Activated naive CD8-positive, alpha-beta T cell treated with anti-CD3 and anti-CD28 coated beads, Interleukin-2, amount 10 ng/mL, durations not matched to agents 7 days and 5 days (primary cell): ENCODE results near the gene SRP72. TPM values are rescaled to one million over a fixed set of nuclear protein-coding genes. Genes with fewer than 3 reads are reported as not detected.

ENCODE experiments used
- ATAC-seq: fragments of 150-1000 bp; cut with Tn5 transposase; one replicate; pipeline ENCODE4 v1.10.0; 2021; ENCODE audit warnings: low read depth, moderate library complexity
- POLR2A ChIA-PET: fragments of 350-600 bp; sonication (Branson Sonifier 250); formaldehyde crosslinking; loops from one replicate; lab custom pipeline; 2021; ENCODE audit warnings: antibody characterized with exemption; lab: Charles Lee
- DNase-seq: peaks from one replicate; pipeline ENCODE4 v3.0.0; 2021
- H3K27ac Mint-ChIP-seq: one replicate; pipeline ENCODE4 v1.8.0; 2022; ENCODE audit warnings: mild to moderate bottlenecking, mixed read lengths
- H3K27me3 Mint-ChIP-seq: one replicate; pipeline ENCODE4 v1.8.0; 2022; ENCODE audit warnings: mild to moderate bottlenecking, moderate library complexity, mixed read lengths
- H3K36me3 Mint-ChIP-seq: one replicate; pipeline ENCODE4 v1.8.0; 2021; ENCODE audit warnings: mild to moderate bottlenecking, mixed read lengths
- H3K4me1 Mint-ChIP-seq: one replicate; pipeline ENCODE4 v1.8.0; 2021; ENCODE audit warnings: mixed read lengths
- H3K4me3 Mint-ChIP-seq: one replicate; pipeline ENCODE4 v1.8.0; 2022; ENCODE audit warnings: mild to moderate bottlenecking, moderate library complexity, mixed read lengths
- H3K9me3 Mint-ChIP-seq: one replicate; pipeline ENCODE4 v1.8.0; 2021; ENCODE audit warnings: mixed read lengths
- total RNA-seq, 2 experiments: library from RNA; stranded (reverse); gene quantifications; one replicate each; pipeline ENCODE4 v1.2.3, GENCODE V29; 2021

The SRP72 gene
- total RNA-seq, 2 experiments from 2014 or later, result 123 to 124 TPM

DNA sequence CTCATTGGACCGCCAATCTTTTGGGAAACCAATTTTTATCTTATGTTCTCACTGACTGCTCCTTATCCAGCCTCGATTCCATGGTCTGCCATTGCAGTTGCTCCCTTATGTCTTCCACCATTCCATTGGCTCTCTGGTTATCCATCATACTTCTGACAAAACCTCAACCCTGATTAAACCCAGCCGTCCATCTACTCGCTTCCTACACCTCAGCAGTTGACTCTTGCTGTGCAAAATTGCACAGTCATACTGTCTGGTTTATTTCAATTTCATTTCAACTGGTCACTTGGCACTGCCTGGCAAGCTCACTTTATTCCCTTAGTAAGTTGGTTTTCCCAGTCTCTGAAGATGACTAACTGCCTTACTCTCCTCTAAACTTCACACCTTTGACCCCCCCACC is 64.4 kb downstream of the SRP72 start:
- POLR2A ChIA-PET, result no interaction called here
- DNase-seq (no peak), ATAC-seq (no peak)
- Mint-ChIP-seq H3K4me3 (no peak overlapping the region), H3K9me3 (no peaks in the 10 kb centered on the region), H3K27ac (no peak overlapping the region), H3K4me1 (peaks cover 1% of the 10 kb centered on the region), H3K27me3 (peaks cover 9% of the 10 kb centered on the region), H3K36me3 (no peaks in the 10 kb centered on the region)

DNA sequence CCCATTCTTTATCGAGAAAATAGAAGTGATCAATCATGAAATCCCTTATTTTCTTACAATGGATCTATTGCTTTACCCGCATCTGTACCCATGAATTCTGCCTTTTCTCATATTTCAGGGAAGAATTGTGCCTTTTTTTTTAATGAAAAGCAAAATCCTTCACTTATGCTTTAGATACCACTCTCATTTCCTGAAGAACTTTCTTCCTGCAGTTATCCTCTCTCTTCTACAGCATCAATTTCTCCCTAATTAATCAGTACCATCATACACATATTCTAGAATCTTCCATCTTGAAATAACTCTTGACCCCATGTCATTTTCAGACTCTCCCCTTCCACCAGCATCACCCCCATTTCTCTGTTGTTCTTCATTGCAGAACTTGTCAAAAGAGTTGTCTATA is 64.8 kb downstream of the SRP72 start:
- H3K4me1 Mint-ChIP-seq, result peaks cover 1% of the 10 kb centered on the region
- peaks cover 7% of the 10 kb centered on the region for H3K27me3 Mint-ChIP-seq
- DNase-seq, result no peak
- H3K9me3 Mint-ChIP-seq, result no peaks in the 10 kb centered on the region
- H3K27ac Mint-ChIP-seq, result no peak overlapping the region
- H3K4me3 Mint-ChIP-seq, result no peak overlapping the region
- ATAC-seq, result no peak
- H3K36me3 Mint-ChIP-seq, result no peaks in the 10 kb centered on the region
- POLR2A ChIA-PET, result no interaction called here

DNA sequence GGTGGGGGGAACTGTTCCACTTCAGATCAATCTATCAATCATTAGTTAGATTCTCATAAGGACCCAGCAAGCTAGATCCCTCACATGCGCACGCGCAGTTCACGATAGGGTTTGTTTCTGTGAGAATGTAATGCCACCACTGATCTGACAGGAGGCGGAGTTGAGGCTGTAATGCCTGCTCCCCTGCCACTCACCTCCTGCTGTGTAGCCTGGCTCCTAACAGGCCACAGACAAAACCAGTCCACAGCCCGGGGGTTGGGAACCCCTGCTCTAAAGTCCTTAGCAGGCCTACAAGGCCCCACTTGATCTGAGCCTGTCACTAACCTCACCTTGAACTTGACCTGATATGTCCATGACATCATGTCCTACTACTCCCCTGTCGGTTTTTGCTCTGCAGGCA is 68.5 kb downstream of the SRP72 start:
- no peak for ATAC-seq
- POLR2A ChIA-PET, result no interaction called here
- H3K27ac Mint-ChIP-seq, result no peak overlapping the region

DNA sequence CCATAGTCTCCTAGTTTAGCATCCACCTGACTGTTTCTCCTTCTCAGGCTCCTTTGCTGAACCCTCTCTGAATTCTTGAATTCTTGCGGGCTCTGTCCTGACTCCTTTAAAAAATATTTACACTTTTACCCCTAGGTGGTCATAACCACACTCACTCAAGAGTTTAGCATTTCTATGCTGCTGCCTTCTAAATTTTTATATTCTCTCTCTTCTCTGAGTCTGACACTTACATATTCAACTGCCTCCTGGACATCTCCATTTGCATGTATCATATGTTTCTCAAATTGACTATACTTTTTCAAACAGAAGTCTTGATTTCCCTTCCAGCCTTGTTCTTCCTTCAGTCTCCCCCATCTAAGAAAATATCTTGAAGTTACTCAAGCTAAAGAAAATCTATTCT is 69.7 kb downstream of the SRP72 start:
- DNase-seq, result no peak
- Mint-ChIP-seq H3K27me3 (peaks cover 14% of the 10 kb centered on the region), H3K4me3 (no peak overlapping the region), H3K27ac (no peak overlapping the region), H3K4me1 (no peaks in the 10 kb centered on the region), H3K9me3 (no peaks in the 10 kb centered on the region), H3K36me3 (no peaks in the 10 kb centered on the region)
- no peak for ATAC-seq
- POLR2A ChIA-PET, result no interaction called here

More for the DNA sequence above, 68.5 kb downstream of the SRP72 start:
- Mint-ChIP-seq H3K4me1 (no peaks in the 10 kb centered on the region), H3K36me3 (no peaks in the 10 kb centered on the region), H3K4me3 (no peak overlapping the region), H3K27me3 (peaks cover 7% of the 10 kb centered on the region), H3K9me3 (no peaks in the 10 kb centered on the region)
- no peak for DNase-seq

DNA sequence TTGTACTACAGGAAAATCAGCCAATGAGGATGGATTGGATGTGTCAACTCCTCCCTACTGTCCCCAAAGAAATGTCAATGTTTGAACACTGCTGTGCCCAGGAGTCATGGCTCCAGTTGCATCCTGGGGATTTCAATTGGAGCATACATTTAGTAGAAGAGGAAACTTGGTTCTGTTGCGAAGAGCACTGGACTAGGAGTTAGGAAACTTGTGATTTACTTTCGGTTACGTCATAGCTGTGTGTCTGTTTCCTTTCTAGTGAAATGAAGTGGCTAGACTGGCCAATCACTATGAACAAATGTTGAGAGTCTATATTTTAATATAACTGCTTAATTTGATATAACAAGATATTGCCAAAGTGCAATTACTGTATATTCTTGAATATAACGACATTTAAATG is 73.4 kb downstream of the SRP72 start:
- Mint-ChIP-seq H3K4me1 (peaks cover 9% of the 10 kb centered on the region), H3K27ac (no peak overlapping the region), H3K27me3 (peaks cover 16% of the 10 kb centered on the region), H3K36me3 (no peaks in the 10 kb centered on the region), H3K9me3 (no peaks in the 10 kb centered on the region), H3K4me3 (no peak overlapping the region)
- POLR2A ChIA-PET, result no interaction called here
- ATAC-seq (no peak), DNase-seq (no peak)

DNA sequence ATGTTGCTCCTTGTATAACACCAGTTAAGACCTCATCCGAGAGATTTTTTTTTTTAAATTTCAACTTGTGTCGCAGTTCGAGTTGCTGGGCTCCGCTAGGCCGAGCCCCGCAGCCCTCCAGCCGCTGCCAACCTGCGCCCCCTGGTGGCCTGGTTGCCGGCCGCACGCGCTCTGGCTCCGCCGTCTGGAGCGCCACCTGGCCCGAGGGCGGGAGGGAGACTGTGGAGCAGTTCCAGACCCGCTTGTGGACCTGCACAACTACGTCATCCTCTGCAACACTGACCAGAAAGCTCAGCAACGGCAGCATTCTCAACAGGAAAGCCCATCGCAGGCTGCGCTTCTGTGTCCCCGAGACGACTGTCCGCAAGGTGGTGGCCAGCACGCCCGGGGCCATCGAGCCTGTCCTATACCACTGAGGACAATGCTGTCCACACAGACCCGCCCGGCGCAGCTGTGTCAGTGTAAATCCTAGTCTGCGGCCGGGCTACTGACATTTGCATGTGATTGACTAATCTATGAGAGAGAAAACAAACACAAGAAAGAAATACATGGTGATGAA is 77.2 kb downstream of the SRP72 start:
- POLR2A ChIA-PET, result no interaction called here
- Mint-ChIP-seq H3K4me1 (peaks cover 14% of the 10 kb centered on the region), H3K9me3 (no peaks in the 10 kb centered on the region), H3K27me3 (peaks cover 16% of the 10 kb centered on the region), H3K4me3 (peak overlapping the region; percentile 75), H3K27ac (no peak overlapping the region), H3K36me3 (no peaks in the 10 kb centered on the region)
- peak; percentile 99 for ATAC-seq
- DNase-seq, result peak; percentile 95

DNA sequence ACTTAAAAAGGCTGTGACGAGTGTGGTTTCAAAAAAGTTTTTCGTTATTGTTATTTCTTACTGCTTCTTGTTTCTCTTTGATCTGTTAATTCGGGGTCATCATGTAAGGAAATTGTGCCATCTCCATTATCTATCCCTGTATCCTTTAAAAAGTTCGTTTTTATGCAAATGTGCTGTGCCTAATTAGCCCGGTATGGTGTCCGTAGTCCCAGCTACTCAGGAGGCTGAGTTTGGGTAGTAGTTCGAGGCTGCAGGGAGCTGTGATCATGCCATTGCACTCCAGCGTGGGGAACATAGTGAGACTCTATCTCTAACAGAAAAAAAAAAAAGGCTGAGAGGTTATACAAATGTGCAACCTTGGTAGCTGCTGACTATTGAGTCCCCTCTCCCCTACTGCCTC is 83.2 kb downstream of the SRP72 start:
- H3K9me3 Mint-ChIP-seq, result no peaks in the 10 kb centered on the region
- H3K36me3 Mint-ChIP-seq, result no peaks in the 10 kb centered on the region
- DNase-seq (no peak), ATAC-seq (no peak)
- peaks cover 5% of the 10 kb centered on the region for H3K4me1 Mint-ChIP-seq
- H3K4me3 Mint-ChIP-seq, result no peak overlapping the region
- no peaks in the 10 kb centered on the region for H3K27me3 Mint-ChIP-seq
- no peak overlapping the region for H3K27ac Mint-ChIP-seq
- POLR2A ChIA-PET, result no interaction called here

DNA sequence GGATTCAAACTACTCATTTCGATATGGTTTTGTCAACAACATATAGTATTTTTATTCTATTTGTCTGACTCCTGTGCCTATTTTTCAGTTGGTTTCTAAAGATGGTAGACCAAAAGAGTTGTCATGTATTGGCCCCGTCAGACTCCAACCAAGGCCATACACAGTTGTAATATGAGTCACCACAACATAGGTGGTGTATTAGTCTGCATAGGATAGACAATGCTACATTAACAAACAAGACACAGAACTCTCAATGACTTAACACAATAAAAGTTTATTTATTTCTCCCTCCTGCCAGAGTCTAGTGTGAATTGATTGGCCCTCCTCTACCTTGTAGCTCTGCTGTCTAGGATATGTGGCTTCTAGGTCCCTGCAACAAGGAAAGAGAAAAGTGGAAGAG is 84.1 kb downstream of the SRP72 start:
- no peaks in the 10 kb centered on the region for H3K9me3 Mint-ChIP-seq
- H3K27ac Mint-ChIP-seq, result no peak overlapping the region
- ATAC-seq (no peak), DNase-seq (no peak)
- POLR2A ChIA-PET, result no interaction called here
- no peak overlapping the region for H3K4me3 Mint-ChIP-seq
- H3K4me1 Mint-ChIP-seq, result peaks cover 5% of the 10 kb centered on the region
- H3K27me3 Mint-ChIP-seq, result no peaks in the 10 kb centered on the region
- no peaks in the 10 kb centered on the region for H3K36me3 Mint-ChIP-seq

DNA sequence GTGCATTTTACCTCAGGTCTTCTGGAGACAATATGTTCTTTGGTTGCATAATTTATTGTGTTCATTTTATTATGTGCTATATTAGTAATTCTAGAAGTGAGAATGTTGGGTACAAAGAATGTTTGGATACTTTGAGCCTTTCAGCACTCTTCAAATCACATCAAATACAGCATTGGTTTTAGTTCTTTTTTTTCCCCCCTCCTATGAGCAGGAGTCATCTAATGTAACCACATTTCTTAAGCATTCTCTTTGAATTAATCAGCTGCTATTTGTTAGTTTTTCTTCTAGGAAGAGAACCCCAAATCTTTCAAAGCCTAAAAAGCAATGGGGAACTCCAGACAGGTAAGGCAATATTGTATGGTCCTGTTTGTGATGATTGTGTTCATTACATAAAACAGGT is 84.9 kb downstream of the SRP72 start:
- Mint-ChIP-seq H3K9me3 (no peaks in the 10 kb centered on the region), H3K36me3 (no peaks in the 10 kb centered on the region), H3K27me3 (no peaks in the 10 kb centered on the region), H3K27ac (no peak overlapping the region), H3K4me1 (peaks cover 5% of the 10 kb centered on the region), H3K4me3 (no peak overlapping the region)
- POLR2A ChIA-PET, result no interaction called here
- no peak for ATAC-seq
- DNase-seq, result no peak

Other genes with a start within 250 kb of the SRP72 start
- gene AASDH, start 80.1 kb upstream of the SRP72 start, total RNA-seq, result 10 to 100 TPM; 10.3 to 12.8 TPM
- 10 to 100 TPM; 20.8 to 22.4 TPM for gene PPAT, start 32.0 kb upstream of the SRP72 start, total RNA-seq
- 100 to 1,000 TPM; 120 to 125 TPM for gene PAICS, start 31.4 kb upstream of the SRP72 start, total RNA-seq
- under 1 TPM; 0.26 to 0.44 TPM for gene ARL9, start 38.2 kb downstream of the SRP72 start, total RNA-seq
- gene HOPX, start 213.7 kb downstream of the SRP72 start, total RNA-seq, result 10 to 100 TPM; 22.1 to 25.2 TPM